GM12801 (cell line): Measurements from ENCODE around the gene GAL.

Experiments
- CTCF ChIP-seq: IDR thresholded peaks from one replicate; pipeline ENCODE4 v1.5.1; 2011; ENCODE audit warnings: control low read depth; ENCODE audit not compliant: insufficient read length; ENCODE audit errors: extremely low read depth

GAL gene

DNA sequence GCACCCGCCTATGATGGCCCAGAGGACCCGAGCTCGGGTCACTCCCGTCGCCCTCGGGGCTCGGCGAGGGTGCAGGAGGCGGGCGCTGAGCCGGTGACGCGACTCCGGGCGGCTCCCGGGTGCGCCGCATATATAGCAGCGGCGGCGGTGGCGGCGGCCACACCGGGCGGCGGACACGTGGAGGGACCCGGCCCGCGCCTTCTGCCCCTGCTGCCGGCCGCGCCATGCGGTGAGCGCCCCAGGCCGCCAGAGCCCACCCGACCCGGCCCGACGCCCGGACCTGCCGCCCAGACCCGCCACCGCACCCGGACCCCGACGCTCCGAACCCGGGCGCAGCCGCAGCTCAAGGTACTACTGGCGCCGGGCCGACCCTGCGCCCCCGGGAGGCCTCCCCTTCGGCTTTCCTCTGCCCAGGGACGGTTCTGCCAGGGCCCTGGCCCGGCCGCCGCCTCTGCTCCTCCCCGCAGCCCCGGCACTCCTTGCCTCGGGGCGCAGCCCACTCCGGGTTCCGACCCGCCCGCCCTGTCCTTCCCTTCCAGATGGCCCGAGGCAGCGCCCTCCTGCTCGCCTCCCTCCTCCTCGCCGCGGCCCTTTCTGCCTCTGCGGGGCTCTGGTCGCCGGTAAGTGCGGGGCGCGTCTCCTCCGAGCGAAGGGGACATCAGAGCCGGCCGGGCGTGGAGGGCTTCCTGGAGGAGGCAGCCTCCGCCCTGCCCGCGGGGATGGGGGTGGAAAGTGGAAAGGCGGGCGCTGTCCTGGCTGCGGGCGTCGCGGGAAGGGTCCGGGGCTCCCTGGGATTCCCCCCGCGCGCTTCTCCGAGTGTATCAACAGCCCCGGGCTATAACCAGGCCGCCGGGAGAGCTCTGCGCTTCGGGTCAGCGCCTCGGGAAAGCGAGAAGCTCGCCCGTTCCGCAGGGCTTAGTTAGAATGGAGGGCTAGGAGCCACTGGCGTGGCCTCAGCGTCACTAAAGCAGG lies at the start of gene GAL:
TSS of gene GAL (plus strand) at position 160 of the 972 bp plus-strand sequence. CDS start at position 540, 380 bp downstream.
- TF ChIP-seq CTCF: no peak

DNA sequence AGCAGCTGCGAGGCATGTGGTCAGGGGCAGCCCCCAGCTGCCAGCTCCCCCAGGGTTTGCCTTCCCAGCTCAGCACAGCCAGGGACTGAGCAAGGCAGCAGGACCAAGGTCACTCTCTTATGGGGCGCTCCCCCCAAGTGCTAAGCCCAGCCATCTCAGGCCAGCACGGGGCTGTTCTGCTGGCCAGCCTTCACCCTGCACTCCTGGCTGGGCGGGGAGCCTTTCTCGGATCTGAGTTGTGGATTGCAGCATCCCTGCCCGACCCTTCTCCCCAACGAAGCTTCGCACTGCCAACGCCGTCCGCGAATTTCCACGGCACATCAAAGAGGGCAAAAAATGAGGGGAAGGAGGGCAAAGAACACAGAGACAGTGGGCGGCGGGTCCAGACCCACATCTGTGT lies 42.5 kb upstream of the GAL start:
- TF ChIP-seq CTCF: no peak

GRCh38 chr11:68643585-68643984 lies 40.8 kb upstream of the GAL start:
- no peak for TF ChIP-seq CTCF

DNA sequence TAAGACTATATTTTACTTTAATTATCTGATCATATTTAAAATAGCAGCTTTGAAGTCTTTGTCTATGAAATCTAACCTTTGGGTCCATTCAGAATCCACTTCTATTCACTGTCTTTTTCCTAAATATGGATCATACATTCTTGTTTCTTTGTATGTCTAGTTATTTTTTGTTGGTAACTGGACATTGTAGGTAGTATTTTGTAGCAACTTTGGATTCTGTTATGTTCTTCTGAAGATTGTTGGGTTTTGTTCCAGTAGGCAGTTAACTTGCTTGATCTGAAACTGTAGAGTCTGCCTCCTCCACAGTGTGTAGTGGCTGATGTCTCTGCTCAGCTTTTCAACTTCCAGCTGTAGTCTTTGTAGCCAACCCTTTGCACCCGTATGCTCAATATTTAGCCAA lies 37.5 kb upstream of the GAL start:
- no peak for TF ChIP-seq CTCF

DNA sequence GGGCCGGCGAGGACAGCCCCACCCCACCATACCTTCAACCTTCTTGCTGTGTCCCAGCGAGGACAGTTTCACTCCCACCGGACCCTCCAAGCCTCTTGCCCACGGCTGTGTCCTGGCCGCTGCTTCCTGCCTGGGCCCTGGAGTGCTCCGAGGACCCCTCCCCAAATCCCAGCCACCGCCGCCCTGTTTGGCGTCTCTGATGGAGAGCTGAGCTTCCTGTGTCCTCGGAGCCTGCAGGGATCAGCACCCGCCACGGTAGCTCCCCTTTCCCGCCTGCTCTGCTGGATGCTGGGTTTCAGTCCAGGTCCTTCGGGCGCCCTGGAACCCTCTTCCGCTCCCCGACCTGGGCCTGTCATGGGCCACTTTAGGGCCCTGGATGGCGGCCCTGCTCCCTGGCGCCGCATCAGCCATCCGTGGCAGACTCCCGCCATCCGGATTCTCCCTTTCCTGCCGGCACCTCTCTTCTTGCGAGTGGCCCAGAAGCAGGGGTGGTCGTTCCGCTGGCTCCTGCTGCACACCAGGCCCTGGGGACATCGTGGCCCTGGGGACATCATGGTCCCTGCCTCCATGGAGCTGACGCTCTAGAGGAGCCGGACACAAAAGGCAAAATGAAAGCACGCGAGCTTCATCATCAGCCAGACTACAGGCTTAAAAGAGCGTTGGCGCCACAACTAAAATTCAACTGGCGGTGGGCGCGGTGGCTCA lies 34.3 kb upstream of the GAL start:
- TF ChIP-seq CTCF: no peak

DNA sequence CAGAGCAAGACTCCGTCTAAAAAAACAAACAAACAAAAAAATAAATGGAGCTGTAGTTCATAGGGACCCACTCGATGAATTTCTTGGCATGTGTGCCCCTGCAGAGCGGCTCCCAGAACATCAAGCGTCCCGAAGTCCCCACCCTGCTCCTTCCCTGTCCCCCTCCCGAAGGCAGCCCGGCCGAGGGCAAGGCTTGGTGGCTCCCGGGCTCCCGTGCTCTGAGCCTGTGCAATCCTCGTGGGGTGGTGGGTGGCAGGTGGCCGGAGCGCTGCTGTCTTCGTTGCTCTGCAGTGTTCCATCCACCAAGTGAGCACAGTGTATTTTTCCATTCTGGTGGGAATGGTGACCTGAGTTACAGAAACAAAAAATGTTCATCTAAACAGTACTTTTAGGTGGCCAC lies 33.5 kb upstream of the GAL start:
- TF ChIP-seq CTCF: no peak

DNA sequence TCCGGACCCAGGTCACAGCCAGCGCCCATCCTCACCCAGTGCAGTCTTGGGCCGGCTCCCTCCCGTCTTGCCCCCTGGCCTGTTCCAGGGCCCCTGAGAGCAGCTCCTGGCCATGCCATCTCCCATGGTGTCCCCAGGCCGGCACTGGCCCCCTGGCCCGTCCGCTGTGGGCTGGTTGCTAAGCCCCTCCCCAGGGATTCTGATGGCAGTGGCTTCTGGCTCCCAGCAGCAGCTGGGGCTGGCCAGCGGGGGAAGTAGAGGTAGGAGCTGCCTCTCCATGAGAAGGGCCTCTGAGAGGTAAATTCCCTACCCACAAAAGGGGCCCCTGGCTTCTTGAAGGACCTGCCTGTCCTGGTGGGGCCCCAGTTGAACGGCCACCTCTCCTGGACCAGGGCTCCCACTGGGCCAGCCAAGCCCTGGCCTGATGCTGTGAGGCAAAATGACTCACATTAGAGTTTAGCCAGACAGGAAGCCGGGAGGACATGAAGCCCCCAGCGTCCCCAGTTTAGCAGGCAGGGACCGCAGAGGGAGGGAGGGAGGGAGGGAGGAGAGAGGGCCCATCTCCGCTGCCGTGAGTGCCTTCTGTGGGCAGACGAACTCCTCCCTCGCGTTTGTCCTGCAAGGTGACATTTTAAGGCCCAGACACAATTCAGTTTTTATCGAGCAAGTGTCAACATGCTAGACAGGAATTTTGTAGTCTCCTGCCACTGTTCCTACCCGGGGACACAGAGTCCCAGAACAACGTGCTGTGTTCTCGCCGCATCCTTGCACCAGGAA lies 32.9 kb upstream of the GAL start:
- TF ChIP-seq CTCF: no peak
